Prostate gland (tissue), 2 donors: ENCODE results near the gene ZNF155.

Experiments used
- POLR2A ChIP-seq: fragments of 450-650 bp; IDR thresholded peaks from one replicate; pipeline ENCODE4 v1.6.1; 2016; ENCODE audit warnings: antibody characterized with exemption, mild to moderate bottlenecking
- POLR2AphosphoS5 ChIP-seq: sonication (generic); formaldehyde crosslinking; IDR thresholded peaks from one replicate; pipeline ENCODE4 v1.6.1; 2017; ENCODE audit warnings: antibody characterized with exemption
- TF ChIP-seq, protein P1 (sequence below), 4 experiments: fragments of 200-600 bp in 2 of 4; fragments of 450-650 bp in 2 of 4; sonication (generic) in 2 of 4; IDR thresholded peaks; 1 replicate in 3 of 4; 2 replicates in 1 of 4; pipeline ENCODE4 v1.5.1; 2016 to 2019; ENCODE audit warnings: antibody characterized with exemption in 4 of 4, mild to moderate bottlenecking in 2 of 4, moderate library complexity in 2 of 4

DNA sequence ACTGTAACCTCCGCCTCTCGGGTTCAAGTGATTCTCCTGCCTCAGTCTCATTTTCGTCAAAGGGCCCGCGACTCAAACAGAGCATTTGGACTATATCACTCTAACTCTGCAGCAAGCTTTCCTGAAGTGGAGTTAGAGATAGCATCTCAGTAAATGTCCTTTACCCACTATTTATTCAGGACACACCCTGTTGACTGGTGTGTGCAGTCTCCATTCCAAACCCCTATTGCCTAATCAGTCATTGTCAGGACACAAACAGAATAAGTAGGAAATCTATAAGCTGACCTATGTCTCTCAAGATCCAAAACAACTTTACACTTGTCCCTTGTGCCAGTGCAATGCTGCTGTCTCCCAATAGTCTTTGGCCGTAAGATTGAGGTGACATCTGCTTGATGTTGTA is 42.6 kb downstream of the ZNF155 start:
- TF ChIP-seq, protein P1, sequence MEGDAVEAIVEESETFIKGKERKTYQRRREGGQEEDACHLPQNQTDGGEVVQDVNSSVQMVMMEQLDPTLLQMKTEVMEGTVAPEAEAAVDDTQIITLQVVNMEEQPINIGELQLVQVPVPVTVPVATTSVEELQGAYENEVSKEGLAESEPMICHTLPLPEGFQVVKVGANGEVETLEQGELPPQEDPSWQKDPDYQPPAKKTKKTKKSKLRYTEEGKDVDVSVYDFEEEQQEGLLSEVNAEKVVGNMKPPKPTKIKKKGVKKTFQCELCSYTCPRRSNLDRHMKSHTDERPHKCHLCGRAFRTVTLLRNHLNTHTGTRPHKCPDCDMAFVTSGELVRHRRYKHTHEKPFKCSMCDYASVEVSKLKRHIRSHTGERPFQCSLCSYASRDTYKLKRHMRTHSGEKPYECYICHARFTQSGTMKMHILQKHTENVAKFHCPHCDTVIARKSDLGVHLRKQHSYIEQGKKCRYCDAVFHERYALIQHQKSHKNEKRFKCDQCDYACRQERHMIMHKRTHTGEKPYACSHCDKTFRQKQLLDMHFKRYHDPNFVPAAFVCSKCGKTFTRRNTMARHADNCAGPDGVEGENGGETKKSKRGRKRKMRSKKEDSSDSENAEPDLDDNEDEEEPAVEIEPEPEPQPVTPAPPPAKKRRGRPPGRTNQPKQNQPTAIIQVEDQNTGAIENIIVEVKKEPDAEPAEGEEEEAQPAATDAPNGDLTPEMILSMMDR (IDR thresholded peaks at IDR 0.05): no peak
- TF ChIP-seq POLR2AphosphoS5 (no peak), POLR2A (no peak)
